H9 (cell line): ENCODE data around the gene GLB1L. TPM values are rescaled to one million over a fixed set of nuclear protein-coding genes. Genes with fewer than 3 reads are reported as not detected.

Source experiments
- DNase-seq: peaks from one replicate; pipeline ENCODE4 v3.0.0-alpha.2; 2017
- H2AFZ ChIP-seq: one replicate; pipeline ENCODE4 v1.6.1; 2013; ENCODE audit warnings: mild to moderate bottlenecking, low read length, control low read depth, moderate library complexity
- H2AK5ac ChIP-seq: 2 replicates; pipeline ENCODE4 v1.6.1; 2013; ENCODE audit warnings: low read length, control low read depth, mixed read lengths; ENCODE audit not compliant: insufficient read length
- H2BK120ac ChIP-seq: one replicate; pipeline ENCODE4 v1.6.1; 2013; ENCODE audit warnings: low read depth, mild to moderate bottlenecking, low read length, control low read depth, inconsistent platforms; ENCODE audit not compliant: poor library complexity, severe bottlenecking
- H2BK12ac ChIP-seq: 2 replicates; pipeline ENCODE4 v1.6.1; 2013; ENCODE audit warnings: low read length, control low read depth, mixed read lengths, low read depth; ENCODE audit not compliant: insufficient read length
- H2BK15ac ChIP-seq: 2 replicates; pipeline ENCODE4 v1.6.1; 2013; ENCODE audit warnings: low read depth, low read length, control low read depth
- H2BK20ac ChIP-seq: one replicate; pipeline ENCODE4 v1.6.1; 2013; ENCODE audit warnings: low read depth, mild to moderate bottlenecking, low read length, control low read depth, inconsistent platforms; ENCODE audit not compliant: poor library complexity, severe bottlenecking
- H2BK5ac ChIP-seq: 2 replicates; pipeline ENCODE4 v1.6.1; 2013; ENCODE audit warnings: low read length, control low read depth, mixed read lengths; ENCODE audit not compliant: insufficient read length
- H3K14ac ChIP-seq: 2 replicates; pipeline ENCODE4 v1.6.1; 2013; ENCODE audit warnings: low read length, control low read depth; ENCODE audit not compliant: insufficient read depth
- H3K18ac ChIP-seq: 2 replicates; pipeline ENCODE4 v1.6.1; 2013; ENCODE audit warnings: low read depth, mild to moderate bottlenecking, mixed read lengths, low read length, control low read depth; ENCODE audit not compliant: insufficient read length
- H3K23ac ChIP-seq: 2 replicates; pipeline ENCODE4 v1.6.1; 2013; ENCODE audit warnings: low read length, control low read depth, mixed read lengths, low read depth; ENCODE audit not compliant: insufficient read length
- H3K23me2 ChIP-seq: 2 replicates; pipeline ENCODE4 v1.6.1; 2013; ENCODE audit warnings: low read depth, mild to moderate bottlenecking, mixed read lengths, low read length, control low read depth; ENCODE audit not compliant: insufficient read length, poor library complexity, severe bottlenecking
- H3K27ac ChIP-seq: 2 replicates; pipeline ENCODE4 v1.5.1; 2013; ENCODE audit warnings: low read length, control low read depth, mixed read lengths, low read depth; ENCODE audit not compliant: insufficient read length
- H3K27me3 ChIP-seq: 2 replicates; pipeline ENCODE4 v1.6.1; 2013; ENCODE audit warnings: low read length, control low read depth, inconsistent platforms; ENCODE audit not compliant: insufficient read depth
- H3K4ac ChIP-seq: 2 replicates; pipeline ENCODE4 v1.6.1; 2013; ENCODE audit warnings: low read depth, mild to moderate bottlenecking, control low read depth, inconsistent platforms, low read length, moderate library complexity
- H3K4me1 ChIP-seq: 2 replicates; pipeline ENCODE4 v1.6.1; 2013; ENCODE audit warnings: low read length, control low read depth, inconsistent platforms; ENCODE audit not compliant: insufficient read depth
- H3K4me2 ChIP-seq: 2 replicates; pipeline ENCODE4 v1.6.1; 2013; ENCODE audit warnings: low read length, control low read depth, mixed read lengths; ENCODE audit not compliant: insufficient read length, insufficient read depth
- H3K56ac ChIP-seq: 2 replicates; pipeline ENCODE4 v1.6.1; 2013; ENCODE audit warnings: low read depth, mild to moderate bottlenecking, mixed read lengths, low read length, control low read depth; ENCODE audit not compliant: insufficient read length
- H3K79me1 ChIP-seq: 2 replicates; pipeline ENCODE4 v1.6.1; 2013; ENCODE audit warnings: low read depth, mild to moderate bottlenecking, moderate library complexity, low read length, control low read depth, inconsistent platforms; ENCODE audit not compliant: insufficient read depth, poor library complexity, severe bottlenecking
- H3K79me2 ChIP-seq: 2 replicates; pipeline ENCODE4 v1.6.1; 2013; ENCODE audit warnings: low read length, control low read depth, inconsistent platforms; ENCODE audit not compliant: insufficient read depth
- H3K9ac ChIP-seq: 2 replicates; pipeline ENCODE4 v1.6.1; 2013; ENCODE audit warnings: low read length, control low read depth, mixed read lengths; ENCODE audit not compliant: insufficient read length; ENCODE audit errors: extremely low read depth
- H3K9me3 ChIP-seq: one replicate; pipeline ENCODE4 v1.6.1; 2013; ENCODE audit warnings: low read depth, low read length, inconsistent platforms; ENCODE audit not compliant: control insufficient read depth
- H3T11ph ChIP-seq: one replicate; pipeline ENCODE4 v1.6.1; 2013; ENCODE audit warnings: mild to moderate bottlenecking, low read length, control low read depth, inconsistent platforms
- H4K20me1 ChIP-seq: one replicate; pipeline ENCODE4 v1.6.1; 2013; ENCODE audit not compliant: control insufficient read depth, insufficient read length, insufficient read depth
- H4K5ac ChIP-seq: 2 replicates; pipeline ENCODE4 v1.6.1; 2013; ENCODE audit warnings: low read depth, mild to moderate bottlenecking, mixed read lengths, low read length, control low read depth; ENCODE audit not compliant: insufficient read length
- H4K8ac ChIP-seq: replicated peaks from 2 replicates; pipeline ENCODE4 v1.6.1; 2013; ENCODE audit warnings: low read length, control low read depth, mixed read lengths, low read depth; ENCODE audit not compliant: insufficient read length
- H4K91ac ChIP-seq: 2 replicates; pipeline ENCODE4 v1.6.1; 2013; ENCODE audit warnings: low read depth, mild to moderate bottlenecking, moderate library complexity, mixed read lengths, low read length, control low read depth; ENCODE audit not compliant: insufficient read length
- H3K27ac Mint-ChIP-seq, 3 experiments: 2 replicates in 2 of 3; 3 replicates in 1 of 3; pipeline ENCODE4 v1.8.0; 2020 to 2021; ENCODE audit warnings: mixed read lengths in 3 of 3, mild to moderate bottlenecking in 1 of 3, moderate library complexity in 1 of 3
- H3K27me3 Mint-ChIP-seq: 2 replicates; pipeline ENCODE4 v1.8.0; 2021; ENCODE audit warnings: low read depth, mild to moderate bottlenecking, moderate library complexity, mixed read lengths
- H3K36me3 Mint-ChIP-seq, 3 experiments: 2 replicates in 2 of 3; 3 replicates in 1 of 3; pipeline ENCODE4 v1.8.0; 2020 to 2021; ENCODE audit warnings: low read depth in 3 of 3, mixed read lengths in 3 of 3; ENCODE audit not compliant: insufficient read depth in 1 of 3
- H3K4me1 Mint-ChIP-seq, 2 experiments: 2 replicates each; pipeline ENCODE4 v1.8.0; 2020; ENCODE audit warnings: mixed read lengths in 2 of 2
- H3K4me3 Mint-ChIP-seq, 2 experiments: 2 replicates in 1 of 2; 3 replicates in 1 of 2; pipeline ENCODE4 v1.8.0; 2020 to 2021; ENCODE audit warnings: mild to moderate bottlenecking in 2 of 2, mixed read lengths in 2 of 2, moderate library complexity in 1 of 2
- H3K9me3 Mint-ChIP-seq, 2 experiments: 2 replicates in 1 of 2; 3 replicates in 1 of 2; pipeline ENCODE4 v1.8.0; 2020; ENCODE audit warnings: mild to moderate bottlenecking in 2 of 2, mixed read lengths in 2 of 2, moderate library complexity in 1 of 2
- CTCF ChIP-seq: fragments of 200-600 bp; sonication (generic); conservative IDR thresholded peaks from 3 replicates; pipeline ENCODE4 v1.8.0; 2021; ENCODE audit warnings: antibody characterized with exemption, mild to moderate bottlenecking
- WGBS: extraction: QIAGEN DNeasy Blood & Tissue Kit; methylation state at CpG from one replicate; pipeline ENCODE4 v1.1.7; 2013; ENCODE audit warnings: missing lambda C conversion rate, low lambda C conversion rate, mixed read lengths; ENCODE audit not compliant: insufficient read length; ENCODE audit errors: extremely low coverage; 5-methylcytosine and 5-hydroxymethylcytosine counted together
- total RNA-seq: library from RNA; stranded (reverse); gene quantifications from 2 replicates; pipeline ENCODE4 v1.2.1, GENCODE V29; 2021

Gene GLB1L
- total RNA-seq, 1 experiment from 2014 or later = 6.5 TPM

DNA sequence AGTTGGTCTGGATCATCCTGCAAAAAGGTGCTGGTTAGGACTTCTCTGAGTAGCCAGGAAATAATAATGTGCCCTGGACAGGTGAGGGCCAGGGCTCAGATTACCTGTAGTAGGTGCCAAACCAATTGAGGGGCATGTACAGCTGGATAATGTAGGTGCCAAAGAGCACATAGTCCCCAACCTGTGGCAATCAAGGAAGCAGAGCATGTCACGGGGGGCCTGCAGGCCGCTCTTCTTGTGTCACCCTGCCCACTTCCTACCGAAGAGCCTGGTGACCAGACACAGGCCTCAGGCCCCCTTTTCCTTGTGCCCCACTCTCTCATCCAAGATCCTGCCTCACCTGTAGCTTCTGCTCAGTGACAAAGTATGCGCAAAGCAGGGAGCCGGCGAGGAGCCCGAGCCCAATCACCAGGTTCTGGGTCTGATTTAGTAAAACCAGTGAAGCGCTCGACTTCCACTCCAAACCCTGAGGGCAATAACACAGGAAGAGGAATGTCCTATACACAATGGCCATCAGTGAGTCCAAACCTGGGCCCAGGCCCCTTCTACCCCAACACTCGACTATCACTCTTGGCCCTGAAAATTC is 31.7 kb downstream of the GLB1L start:
- Histone ChIP-seq H2AK5ac (no peak overlapping the region), H2BK5ac (no peak overlapping the region), H2BK120ac (no peak overlapping the region), H3K4me1 (no peaks in the 10 kb centered on the region), H2BK15ac (no peak overlapping the region), H3K4me2 (no peak overlapping the region), H4K20me1 (no peaks in the 10 kb centered on the region), H4K5ac (no peak overlapping the region), H3K14ac (no peak overlapping the region), H2AFZ (no peak overlapping the region), H3K9me3 (no peaks in the 10 kb centered on the region), H3K56ac (no peak overlapping the region), H3K9ac (no peak overlapping the region), H4K91ac (no peak overlapping the region), H3K27me3 (no peaks in the 10 kb centered on the region), H3T11ph (no peak overlapping the region), H4K8ac (no peak overlapping the region), H3K4ac (no peak overlapping the region), H3K18ac (no peak overlapping the region), H2BK12ac (no peak overlapping the region), H3K27ac (no peak overlapping the region), H3K79me2 (no peaks in the 10 kb centered on the region), H3K23ac (no peak overlapping the region), H3K79me1 (no peaks in the 10 kb centered on the region), H2BK20ac (no peak overlapping the region), H3K23me2 (peaks cover 7% of the 10 kb centered on the region)
- WGBS = no CpG with 5 or more reads among the region's 10 CpGs
- Mint-ChIP-seq H3K36me3 (peaks cover 15 to 67% (median 60%) of the 10 kb centered on the region in 3 experiments), H3K27me3 (no peaks in the 10 kb centered on the region; the same call in 1 of the 2 replicates), H3K27ac (peak overlapping the region in 1 of 3 experiments; percentile 25; a peak in 1 of 7 replicates), H3K4me1 (peaks cover 11 to 17% of the 10 kb centered on the region in 2 experiments), H3K9me3 (no peaks in the 10 kb centered on the region), H3K4me3 (no peak overlapping the region)
- DNase-seq = no peak
- TF ChIP-seq CTCF = no peak
